Measurements from ENCODE around the gene OTOA.
"Not testable (repeated sequence)": the region's sequence is repeated elsewhere in the genome, so short reads cannot be mapped to it uniquely, and the experiment has no call there.

DNA sequence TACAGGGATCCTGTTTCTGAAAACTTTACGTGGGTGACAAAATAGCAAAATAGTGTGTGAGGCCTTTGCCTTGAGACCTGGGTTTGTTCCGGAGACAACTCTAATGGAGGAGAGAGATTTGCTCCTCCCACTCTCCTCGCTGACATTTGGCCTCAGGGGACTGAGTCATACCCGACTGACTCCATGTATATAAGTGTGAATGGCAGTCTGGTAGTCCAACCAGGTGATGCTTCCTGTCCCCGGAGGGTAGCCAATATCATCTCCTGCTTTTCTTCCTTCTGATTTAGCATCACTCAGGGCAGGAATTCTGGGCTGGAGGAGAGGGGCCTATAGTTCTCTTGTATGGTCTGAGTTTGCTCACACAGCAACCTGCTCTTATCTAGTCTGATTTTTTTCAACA is 106.8 kb downstream of the OTOA start:
- TF ChIP-seq POLR2A, POLR2AphosphoS5, EP300 (IDR thresholded peaks at IDR 0.05): not testable (repeated sequence)
- TF ChIP-seq, protein P1, sequence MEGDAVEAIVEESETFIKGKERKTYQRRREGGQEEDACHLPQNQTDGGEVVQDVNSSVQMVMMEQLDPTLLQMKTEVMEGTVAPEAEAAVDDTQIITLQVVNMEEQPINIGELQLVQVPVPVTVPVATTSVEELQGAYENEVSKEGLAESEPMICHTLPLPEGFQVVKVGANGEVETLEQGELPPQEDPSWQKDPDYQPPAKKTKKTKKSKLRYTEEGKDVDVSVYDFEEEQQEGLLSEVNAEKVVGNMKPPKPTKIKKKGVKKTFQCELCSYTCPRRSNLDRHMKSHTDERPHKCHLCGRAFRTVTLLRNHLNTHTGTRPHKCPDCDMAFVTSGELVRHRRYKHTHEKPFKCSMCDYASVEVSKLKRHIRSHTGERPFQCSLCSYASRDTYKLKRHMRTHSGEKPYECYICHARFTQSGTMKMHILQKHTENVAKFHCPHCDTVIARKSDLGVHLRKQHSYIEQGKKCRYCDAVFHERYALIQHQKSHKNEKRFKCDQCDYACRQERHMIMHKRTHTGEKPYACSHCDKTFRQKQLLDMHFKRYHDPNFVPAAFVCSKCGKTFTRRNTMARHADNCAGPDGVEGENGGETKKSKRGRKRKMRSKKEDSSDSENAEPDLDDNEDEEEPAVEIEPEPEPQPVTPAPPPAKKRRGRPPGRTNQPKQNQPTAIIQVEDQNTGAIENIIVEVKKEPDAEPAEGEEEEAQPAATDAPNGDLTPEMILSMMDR (IDR thresholded peaks at IDR 0.05): not testable (repeated sequence)
